GM21447 (cell line): ENCODE measurements around the gene RRAGD.
A peak's percentile ranks its signal among the peaks of the same experiment; 100 is the strongest.

Source experiments
- ATAC-seq: cut with Tn5 transposase; IDR thresholded peaks from one replicate; pipeline ENCODE4 v1.9.1; 2021; ENCODE audit not compliant: unreplicated experiment

The RRAGD gene, protein sequence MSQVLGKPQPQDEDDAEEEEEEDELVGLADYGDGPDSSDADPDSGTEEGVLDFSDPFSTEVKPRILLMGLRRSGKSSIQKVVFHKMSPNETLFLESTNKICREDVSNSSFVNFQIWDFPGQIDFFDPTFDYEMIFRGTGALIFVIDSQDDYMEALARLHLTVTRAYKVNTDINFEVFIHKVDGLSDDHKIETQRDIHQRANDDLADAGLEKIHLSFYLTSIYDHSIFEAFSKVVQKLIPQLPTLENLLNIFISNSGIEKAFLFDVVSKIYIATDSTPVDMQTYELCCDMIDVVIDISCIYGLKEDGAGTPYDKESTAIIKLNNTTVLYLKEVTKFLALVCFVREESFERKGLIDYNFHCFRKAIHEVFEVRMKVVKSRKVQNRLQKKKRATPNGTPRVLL

DNA sequence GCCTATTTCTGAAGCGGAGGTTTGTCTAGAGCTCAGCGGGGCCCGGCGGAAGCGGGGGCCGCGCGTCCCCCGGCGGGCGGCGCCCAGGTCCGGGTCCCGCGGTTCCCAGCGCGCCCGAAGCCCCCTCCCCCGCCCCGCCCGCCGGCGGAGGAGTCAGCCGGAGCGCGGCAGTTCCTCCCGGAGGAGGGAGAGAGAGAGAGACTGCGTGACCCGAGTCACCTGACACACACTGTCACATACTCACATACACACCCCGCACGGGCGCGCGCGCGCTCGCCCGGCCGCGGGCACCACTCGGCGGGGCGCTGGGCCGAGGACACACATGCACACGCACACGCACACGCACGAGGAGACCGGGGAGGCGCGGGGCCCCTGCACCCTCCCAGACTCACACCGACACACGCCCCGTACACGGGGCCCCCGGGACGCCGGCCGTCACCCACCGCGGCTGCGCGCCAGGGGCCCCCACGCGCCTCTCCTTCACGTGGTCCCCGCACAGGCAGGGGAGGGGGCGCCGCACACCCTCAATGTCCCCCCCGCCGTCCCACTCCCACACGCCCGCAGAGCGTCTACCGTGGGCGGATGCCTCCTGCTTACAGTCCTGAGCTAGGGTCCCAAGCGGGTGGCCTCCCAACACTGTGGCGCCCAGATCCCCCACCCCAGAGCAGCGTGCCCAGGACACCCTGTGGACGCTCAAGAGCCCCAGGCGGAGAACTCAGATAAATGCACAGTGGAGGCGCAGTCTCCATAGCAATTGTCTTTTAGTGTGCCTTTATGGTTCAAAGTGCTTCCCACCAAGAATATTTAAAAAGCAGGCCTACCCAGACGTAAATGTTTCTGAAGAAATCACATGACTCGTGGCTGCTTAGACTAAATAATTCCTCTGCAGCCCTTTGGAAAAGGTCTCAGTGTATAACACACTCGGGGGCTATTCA lies at the start of gene RRAGD:
RRAGD (minus strand) TSS at position 203 of the 935 bp plus-strand sequence. CDS start 280 bp downstream, outside the sequence.
- peak; percentile 82 for ATAC-seq

DNA sequence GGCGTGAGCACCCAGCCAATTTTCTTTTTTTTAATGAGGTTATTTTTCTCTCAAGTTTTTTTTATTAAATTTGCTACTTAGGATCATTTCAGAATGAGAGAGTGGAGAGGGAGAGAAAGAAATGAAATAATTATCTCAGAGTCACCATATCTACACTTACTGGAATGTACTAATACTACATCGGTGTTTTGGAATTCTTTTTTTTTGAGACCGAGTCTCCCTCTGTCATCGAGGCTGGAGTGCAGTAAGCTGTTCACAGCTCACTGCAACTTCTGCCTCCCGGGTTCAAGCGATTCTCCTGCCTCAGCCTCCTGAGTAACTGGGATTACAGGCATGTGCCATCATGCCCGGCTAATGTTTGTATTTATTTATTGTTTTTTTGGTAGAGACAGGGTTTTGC lies 48.6 kb upstream of the RRAGD start:
- ATAC-seq = no peak

DNA sequence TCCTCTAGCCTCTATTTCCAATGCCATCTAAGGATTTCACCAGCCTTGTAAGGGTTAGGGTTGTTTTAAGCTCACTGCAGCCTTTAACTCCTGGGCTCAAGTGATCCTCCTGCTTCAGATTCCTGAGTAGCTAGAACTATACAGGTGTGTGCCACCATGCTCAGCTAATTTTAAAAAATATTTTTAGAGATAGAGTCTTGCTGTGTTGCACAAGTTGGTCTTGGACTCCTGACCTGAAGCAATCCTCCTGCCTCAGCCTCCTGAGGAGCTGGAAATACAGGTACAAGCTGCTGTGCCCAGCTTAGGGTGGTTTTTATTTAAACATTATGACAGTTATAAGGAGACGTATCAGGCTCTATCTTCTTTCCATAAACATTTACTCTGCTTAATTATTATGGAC lies 47.4 kb upstream of the RRAGD start:
- no peak for ATAC-seq

DNA sequence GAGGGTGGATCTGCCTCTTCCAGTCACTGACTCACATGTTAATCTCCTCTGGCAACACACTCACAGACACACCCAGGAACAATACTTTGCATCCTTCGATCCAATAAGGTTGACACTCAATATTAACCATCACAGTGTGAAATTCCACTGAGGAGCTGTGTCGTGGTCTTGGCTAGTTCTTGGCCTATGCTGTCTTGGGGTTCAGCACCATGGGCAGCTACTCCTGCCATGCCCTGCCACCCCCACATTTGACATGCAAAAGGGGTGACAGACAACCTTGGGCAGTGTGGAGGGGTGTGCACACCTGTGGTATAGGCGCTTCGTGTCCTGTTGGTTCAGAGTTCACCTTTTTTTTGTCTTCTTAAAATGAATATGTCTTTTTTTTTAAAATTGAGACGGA lies 46.6 kb upstream of the RRAGD start:
- ATAC-seq = no peak

DNA sequence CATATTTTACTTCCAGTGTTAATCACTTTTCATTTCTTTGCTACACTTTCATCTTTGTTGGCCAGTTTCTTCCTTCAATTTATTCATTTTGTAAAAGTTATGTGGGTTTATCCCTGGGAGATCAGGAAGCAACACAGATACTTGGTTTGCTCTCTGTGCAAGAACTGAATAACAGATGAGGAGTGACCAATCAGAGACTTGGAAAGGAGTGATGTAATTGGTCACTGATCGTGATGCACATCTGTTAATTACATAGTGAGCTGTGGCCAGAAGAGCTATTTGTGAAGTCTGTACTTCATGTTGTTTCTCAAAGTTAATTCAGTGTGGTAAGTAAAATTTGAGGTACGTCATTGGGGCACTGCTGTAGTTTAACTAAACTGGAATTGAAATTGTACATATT lies 42.2 kb upstream of the RRAGD start:
- no peak for ATAC-seq

DNA sequence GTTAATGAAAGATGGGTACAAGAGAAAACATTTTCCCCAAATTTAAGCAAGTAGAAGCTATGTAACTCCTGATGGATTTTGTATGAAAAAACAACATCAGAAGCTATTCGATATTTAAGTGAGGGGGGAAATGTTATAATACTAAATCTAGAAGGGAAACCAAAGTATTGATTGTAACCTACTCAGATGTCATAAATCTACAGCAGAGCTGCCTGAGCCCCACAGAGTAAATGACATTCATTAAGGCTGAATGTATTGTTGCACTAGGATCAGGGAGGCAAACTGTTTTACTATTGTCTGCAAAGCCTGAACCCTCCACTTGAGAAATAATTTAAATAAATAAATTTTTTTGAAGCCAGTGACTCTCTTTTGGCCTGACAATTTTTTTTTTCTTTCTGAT lies 40.2 kb upstream of the RRAGD start:
- ATAC-seq = no peak

DNA sequence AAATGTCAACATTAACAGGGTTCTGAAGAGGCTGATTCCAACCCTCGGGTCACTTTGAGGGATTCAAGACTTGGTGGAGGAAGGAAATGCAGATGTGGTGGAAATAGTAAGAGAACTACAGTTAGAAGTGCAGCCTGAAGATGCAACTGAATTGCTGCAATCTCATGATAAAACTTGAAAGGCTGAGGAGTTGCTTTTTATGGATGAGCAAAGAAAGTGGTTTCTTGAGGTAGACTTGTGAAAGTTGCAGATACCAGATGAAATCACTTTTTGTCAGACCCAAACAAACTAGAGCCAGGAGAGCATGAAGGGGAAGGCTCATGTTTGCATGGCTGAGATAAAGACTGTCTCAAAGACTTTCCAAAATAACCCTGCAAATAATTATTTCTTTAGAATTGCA lies 37.1 kb upstream of the RRAGD start:
- no peak for ATAC-seq

DNA sequence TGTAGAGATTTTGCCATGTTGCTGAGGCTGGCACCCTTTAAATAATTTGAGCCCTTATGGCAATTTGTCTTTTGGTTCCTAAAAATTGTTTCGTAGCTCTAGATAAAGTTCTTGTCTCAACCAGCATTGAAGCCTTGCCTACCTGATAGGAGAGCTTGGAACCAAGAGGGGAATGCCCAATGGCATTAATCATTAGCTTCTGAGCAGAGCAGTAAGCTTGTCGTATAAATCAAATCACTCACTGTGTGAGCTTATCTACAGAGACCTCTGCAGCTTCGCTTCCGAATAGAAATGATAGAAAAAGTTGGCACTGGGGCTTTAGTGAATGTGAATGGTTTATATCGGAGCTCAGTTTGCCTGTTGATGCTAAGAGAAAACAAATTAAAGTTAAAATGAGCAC lies 31.6 kb upstream of the RRAGD start:
- no peak for ATAC-seq

DNA sequence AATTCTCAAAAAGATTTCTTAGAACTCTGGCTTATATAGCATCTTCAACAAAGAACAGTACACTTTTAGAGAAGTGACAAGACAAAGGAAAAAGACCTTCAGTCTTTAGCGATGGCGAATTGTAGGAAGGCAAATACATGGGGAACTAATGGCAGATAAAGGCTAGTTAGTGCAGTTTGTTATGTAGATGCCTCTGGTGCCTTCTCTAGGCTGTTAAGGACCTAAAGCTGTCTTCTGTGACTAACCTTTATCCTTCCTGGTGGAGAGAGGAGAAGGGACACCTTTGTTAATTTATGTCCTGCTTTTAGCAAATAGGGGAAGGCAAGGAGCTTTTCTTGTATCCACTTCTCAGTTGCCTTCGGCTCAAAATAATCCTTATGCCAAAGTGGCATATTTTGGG lies 28.1 kb upstream of the RRAGD start:
- no peak for ATAC-seq

DNA sequence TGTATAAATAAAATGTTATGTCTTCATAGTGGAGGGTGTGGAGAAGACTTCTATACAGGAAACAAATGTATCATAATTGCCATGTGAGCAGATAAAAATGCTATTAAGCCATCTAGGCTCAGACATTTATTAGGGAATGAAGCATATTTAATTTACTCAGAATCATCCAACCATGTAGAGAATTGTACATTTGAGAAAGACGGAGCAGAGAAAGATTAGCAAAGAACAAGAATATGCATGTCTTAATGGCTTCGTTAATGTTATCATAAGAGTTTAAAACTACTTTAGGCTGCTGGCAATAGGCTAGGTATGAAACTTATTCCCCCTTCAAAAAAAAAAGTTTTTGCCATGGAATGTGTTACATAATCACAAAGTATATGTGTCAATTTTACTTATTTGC lies 26.9 kb upstream of the RRAGD start:
- no peak for ATAC-seq

DNA sequence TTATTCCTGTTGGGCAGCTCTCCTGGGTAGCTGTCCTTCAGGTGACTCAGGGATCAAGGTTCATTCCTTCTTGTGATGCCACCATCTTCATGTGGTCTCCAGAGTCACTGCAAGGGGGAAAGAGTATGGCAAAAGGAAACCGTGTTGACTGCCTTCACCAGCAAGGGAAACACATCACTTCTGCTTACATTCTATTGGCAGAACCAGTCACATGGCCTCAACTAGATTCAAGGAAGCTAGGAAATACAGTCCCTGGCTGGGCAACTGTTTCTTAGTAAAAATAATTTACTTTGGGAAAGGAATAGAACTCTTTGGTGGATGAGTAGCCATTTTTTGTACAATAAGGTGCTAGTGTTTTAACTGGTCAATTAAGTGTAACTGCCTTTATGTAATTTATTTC lies 26.2 kb upstream of the RRAGD start:
- no peak for ATAC-seq

DNA sequence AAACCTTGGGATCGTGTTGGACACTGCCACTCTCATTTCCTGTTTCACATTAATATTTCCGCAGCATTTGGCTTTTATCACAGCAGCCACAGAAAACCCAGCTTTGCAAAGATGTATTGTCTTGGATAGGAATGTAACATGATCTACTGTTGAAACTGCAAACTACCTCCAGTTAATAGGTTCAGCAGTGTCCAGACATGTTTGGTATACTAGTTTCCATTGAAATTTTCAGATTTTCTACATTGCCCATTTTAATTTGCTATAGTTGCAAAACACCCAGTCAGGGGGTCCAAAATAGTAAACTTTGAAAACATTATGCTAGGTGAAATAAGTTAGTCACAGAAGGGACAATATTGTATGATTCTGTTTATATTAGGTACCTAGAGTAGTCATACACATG lies 24.2 kb upstream of the RRAGD start:
- ATAC-seq = no peak

DNA sequence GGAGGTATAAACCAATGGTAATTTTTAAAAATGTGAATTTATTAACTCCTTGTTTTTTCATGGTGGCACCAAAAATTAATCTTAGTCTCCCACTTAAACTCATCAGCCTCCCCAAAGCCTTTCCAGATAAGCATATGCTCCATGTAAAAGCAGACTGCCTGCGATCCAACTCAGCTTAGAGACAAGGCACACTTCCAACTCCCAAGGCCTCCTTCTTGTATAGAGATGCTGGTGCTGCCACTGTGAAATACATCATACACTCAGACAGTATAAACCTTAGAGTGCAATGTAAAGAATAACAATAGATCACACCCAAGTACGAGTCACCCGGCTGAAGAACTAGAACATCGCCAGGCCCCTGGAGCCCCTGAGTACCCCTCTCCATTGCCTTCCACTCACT lies 22.9 kb upstream of the RRAGD start:
- ATAC-seq = no peak

DNA sequence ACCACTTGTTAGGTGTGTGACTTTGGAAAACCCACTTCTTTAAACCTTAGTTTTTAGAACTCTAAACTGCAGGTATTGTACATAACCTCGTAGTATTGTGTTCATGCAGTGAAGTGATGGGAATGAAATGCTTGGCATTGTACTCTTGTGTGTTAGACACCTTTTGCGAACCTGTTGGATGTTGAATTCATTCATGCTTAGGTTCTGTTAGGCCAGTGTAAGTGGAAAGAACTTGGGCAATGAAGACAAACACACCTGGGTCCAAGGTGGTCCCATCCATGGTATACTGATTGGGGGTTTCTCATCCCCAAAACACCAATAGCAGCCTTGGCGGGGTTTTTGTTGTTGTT lies 22.1 kb upstream of the RRAGD start:
- no peak for ATAC-seq

DNA sequence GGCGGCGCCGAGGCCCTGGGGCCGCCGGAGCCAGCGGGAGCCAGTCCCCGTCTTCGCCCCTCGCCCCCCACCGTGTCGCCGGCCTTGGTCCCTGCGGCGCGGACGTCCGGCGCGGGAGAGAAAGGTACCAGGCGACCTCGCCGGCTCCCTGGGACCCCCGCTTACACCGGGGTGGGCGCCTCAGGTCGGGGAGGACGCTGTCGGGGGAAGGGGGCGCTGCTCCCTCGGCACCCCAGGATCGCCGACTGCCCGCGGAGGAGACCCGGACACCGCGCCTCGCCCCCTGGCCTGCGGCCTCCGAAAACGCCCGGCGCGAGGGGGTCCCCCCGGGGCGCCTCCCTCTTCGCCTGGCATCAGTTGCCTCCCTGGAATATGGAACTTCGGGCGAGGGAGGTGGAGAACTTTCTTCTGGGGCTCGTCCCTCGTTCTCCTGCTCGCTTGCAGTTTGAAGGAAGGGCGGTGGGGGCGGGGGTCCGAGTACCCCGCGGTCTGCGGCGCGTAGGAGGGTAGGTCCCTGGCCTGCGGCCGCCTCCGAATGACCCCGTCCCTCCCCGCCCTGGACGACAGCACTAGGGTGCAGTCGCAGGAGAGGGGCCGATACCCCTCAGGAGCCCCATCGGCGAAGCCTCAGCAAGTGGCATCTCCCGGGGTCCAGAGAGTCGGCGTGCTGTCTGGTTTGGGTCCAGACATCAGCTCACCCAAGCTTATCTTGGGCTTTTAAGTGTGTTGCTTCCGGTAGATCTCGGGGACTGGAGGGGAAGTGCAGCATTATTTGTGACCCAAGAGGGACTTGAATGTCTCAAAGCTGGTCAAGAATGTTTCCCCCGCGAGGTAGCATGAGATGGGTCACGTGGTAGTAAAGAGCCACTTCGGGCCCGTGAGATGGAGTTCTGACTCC lies 21.4 kb upstream of the RRAGD start:
- peak; percentile 48 for ATAC-seq

DNA sequence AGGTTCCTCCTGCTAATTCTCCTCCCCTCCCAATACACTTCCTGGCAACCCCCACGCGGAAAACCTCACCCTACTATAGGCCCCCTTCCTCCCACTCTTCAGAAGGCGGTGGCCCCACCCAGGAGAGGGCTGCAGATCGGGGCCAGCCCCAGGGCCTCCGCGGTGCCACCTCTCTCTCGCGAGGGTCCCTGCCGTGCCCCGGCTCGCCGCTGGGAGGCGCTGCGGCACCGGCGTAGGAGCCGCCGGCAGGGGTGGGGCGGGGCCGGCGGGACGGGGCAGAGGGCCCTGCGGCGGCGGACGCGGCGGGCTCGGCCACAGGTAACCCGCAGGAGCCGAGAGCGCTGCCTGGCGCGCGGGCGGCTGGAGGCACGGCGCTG lies 20.8 kb upstream of the RRAGD start, which contains the start of gene ANKRD6:
ANKRD6 (plus strand) TSS at position 278 of the 377 bp plus-strand sequence. CDS start 133,825 bp downstream, outside the sequence.
- peak; percentile 85 for ATAC-seq

DNA sequence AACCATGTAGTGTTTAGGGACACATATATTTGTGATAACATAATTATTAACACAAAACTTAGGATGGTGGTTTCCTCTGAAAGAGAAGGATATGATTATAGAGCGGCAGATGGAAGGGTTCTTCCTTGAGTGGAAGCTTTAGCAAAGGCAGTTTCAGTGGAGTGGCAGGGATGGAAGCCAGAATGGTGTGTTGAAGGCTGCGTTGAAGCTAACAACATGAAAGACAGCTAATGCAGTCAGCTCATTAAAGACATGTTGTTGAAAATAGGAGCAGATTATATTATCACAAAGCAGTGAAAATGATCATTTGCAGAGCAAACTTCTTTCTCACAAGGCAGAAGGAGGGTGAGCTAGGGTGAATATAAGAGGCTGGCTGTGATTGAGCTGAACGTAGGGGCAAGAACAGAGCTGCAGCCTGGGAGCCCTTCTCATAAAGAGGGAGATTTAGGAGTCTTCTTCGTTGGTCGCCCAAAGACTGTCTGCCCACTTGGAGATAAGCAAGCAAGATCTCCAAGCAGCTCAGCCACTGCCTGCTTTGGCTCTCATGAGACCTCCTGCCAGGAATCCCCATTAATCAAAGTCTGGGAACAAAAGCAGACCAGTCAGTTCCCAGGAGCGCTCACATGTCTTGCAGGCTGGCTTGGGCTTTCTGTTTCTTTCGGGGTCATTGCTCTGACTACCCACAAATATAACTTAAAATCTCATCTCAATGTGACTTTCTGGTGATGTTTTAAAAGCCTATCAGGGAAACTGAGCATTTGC lies 18.3 kb upstream of the RRAGD start:
- ATAC-seq = no peak

DNA sequence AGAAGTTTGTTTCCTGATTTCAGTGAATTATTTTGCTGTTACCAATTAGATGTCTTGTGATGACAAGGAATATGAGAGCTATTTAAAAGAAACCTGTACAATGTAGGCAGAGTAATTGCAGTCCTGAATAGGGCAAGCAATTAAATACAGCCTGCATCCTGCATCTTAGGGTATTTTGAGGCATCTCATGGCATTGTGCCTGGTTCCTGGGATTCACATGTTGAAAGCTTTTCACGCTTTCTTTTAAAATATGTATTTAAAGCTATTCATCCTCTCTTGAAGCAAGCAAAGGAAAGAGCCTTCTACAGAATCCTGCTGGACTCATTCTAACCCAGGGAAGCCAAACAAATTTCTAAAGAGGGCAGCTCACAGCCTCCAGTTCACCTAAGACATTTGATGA lies 4.7 kb upstream of the RRAGD start:
- ATAC-seq = no peak

DNA sequence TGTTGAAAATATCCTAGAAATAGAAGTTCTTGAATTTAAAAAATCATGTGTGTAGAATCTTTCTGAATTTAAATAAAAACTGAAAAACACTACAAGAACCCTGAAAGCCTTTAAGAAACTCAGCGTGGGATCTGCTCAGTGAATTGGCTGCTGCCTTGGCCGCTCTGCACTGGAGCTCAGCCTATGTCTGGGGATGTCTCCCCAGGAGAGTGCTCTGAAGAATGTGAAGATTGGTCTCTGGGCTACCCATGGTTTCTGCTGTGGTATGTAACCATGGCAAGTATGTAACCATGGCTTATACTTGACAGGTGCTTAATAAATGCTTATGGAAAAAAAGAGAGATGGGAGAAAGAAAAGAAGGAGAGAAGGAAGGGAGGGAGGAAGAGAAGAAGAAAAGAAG lies 3.1 kb upstream of the RRAGD start:
- ATAC-seq = no peak

DNA sequence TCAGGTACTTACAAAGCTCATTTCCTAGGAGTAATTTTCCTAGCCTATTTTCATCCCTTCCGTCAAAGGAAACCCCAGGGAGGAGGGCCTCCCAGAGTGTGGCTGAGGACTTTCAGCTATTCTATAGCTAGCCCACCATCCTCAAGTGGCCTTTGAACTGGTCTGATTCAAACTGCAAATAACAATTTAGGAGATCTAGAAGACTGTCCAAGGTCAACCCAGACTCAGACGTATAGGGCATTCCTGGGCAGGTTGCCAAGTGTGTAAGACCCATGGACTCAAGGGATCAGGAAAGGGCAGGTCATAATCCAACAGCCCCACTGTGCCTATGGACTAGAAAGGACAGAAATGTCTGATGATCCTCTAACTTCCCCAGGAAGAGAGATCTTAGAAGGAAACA lies 2.1 kb upstream of the RRAGD start:
- ATAC-seq = no peak
